Measurements from ENCODE around the gene CSNK2B.

CSNK2B gene

GRCh38 chr6:31711233-31711632, 45.4 kb downstream of the CSNK2B start:
- no peak for DNase-seq

DNA sequence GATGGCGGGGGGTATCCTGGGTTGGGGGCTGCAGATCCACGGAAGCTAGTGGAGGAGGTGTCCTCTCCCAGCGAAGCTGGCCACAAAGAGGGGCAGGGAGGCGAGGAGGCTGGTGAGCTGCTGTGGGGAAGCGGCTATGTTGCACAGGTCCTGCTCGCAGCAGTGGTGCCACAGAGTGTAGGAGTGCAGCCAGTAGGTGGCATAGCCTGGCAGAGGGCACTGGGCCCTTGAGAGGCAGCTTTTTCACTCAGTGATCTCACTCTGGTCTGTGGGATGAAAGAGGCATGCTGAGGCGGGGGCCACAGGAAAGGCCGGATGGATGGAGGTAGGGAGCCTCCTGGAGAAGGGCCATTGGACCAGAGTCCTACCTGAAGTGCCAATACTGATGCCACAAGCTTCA, 46.4 kb downstream of the CSNK2B start:
- no peak for DNase-seq

DNA sequence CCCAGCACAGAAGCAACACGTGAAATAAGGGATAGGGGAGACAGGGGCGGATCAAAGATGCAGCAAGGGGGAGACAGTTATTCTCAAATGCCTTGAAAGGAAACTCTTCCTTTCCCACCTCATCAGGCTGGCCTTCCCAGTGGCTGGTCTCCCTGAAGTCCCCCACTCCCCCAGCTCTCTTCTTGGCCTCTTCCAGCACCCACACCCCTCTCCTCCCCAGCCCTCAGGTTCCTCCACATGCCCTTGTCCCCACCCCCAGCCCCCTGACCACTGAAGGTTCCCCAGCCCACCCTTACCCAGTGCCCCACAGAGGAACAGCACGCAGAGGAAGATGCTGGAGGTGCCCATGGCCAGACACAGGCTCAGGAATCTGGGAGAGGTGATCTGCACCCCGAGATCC, 47.6 kb downstream of the CSNK2B start:
- DNase-seq = no peak

GRCh38 chr6:31713991-31714684, 48.3 kb downstream of the CSNK2B start:
- no peak for DNase-seq

GRCh38 chr6:31715022-31715958, 49.4 kb downstream of the CSNK2B start, which contains the start of gene LY6G6D:
Gene LY6G6D (plus strand): TSS chr6:31715348. CDS start chr6:31715356, 8 bp downstream.
- DNase-seq = no peak

DNA sequence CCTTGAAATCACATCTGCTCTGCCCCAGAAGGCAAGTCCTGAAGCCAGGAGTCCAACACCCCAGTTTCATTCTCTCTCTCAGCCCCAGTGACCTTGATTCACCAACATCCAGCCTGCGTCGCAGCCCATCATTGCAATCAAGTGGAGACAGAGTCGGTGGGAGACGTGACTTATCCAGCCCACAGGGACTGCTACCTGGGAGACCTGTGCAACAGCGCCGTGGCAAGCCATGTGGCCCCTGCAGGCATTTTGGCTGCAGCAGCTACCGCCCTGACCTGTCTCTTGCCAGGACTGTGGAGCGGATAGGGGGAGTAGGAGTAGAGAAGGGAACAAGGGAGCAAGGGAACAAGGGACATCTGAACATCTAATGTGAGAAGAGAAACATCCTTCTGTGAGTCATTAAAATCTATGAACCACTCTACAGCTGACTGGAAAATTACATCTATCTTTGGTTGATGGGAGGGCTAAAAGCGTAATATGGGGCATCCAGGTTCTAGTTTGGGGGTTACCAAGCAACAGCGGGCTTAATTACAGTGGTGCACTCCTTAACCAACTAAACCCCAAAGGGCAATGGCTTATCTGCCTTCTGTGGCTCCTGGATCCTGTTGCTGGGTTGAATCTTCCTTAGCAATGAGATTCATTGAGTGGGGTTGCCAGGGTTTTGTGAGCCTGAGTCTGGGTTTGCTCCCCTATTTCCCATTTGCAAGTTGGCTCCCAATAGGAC, 51.8 kb downstream of the CSNK2B start:
- no peak for DNase-seq

DNA sequence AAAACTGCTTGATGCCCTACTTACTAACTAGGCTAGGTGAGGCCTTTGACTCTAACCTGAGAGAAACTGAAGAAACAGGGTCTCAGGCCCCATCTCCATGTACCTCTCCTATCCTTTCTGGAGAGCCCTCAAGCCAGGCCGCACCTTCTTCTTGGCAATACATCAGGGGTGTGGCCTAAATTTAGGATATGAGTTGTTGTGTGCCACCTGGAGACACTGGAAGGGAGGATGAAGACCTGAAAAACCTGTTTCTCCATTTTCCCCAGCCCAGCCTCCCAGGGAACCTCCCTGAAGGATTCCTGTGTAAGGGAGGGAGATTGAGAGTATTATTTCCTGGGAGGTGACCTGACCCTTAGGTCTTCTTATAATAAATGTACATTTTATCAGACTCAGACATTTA, 52.4 kb downstream of the CSNK2B start:
- DNase-seq = no peak

DNA sequence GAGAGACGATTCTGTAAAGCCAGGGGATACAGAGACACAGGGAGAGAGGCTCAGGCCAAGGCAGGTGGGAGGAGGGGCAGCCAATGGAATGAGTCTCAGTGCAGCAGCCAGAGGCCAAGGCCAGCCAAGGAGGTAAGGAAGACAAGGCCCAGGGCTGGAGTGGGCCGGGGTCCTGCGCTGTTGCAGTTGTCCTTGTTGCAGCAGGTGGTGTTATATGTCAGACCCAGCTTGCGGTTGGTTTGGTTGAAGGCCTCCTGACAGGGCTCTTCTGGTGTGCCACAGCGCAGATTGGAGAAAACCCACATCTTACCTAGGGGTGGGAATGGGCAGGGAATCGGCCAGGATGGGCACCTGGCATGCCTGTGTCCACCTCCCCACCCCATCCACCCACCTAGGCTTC, 53.1 kb downstream of the CSNK2B start:
- no peak for DNase-seq

All from C1 segment of cervical spinal cord (tissue), 14 donors.